RPMI7951 (cell line): ENCODE results near the gene RND3. TPM values are rescaled to one million over a fixed set of nuclear protein-coding genes. Genes with fewer than 3 reads are reported as not detected.

Experiments
- DNase-seq: peaks from one replicate; pipeline ENCODE4 v3.0.0-alpha.2; 2012; ENCODE audit warnings: low read depth
- total RNA-seq: library from RNA; depleted of rRNA; stranded (reverse); fragments of >200 nt; shearing (Covaris generic); gene quantifications from 2 replicates; pipeline ENCODE4 v1.2.3, GENCODE V29; 2014

RND3 gene
- total RNA-seq, 1 experiment from 2014 or later = 47.2 TPM

DNA sequence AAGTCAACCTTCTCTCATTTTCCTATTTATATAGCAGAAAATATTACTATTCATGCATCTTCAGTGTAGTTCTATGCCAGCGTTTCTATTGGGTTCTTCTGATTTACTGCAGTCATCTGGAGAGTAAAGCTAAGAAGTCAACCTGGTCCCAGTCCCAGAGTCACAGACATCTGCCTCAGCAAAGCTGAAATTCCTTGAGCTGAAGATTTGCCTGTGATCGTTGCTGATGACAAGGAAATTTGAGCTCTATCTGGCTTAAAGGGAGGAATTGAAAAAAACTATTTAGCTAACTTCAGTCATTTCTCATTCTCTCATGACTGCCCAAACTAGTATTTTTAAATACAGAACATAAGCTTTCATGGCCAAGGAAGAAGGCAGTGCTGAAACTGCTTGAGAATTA lies 45.7 kb downstream of the RND3 start:
- DNase-seq = no peak

- no peak for DNase-seq
Observed at GRCh38 chr2:150441226-150441625, 46.2 kb downstream of the RND3 start.

DNA sequence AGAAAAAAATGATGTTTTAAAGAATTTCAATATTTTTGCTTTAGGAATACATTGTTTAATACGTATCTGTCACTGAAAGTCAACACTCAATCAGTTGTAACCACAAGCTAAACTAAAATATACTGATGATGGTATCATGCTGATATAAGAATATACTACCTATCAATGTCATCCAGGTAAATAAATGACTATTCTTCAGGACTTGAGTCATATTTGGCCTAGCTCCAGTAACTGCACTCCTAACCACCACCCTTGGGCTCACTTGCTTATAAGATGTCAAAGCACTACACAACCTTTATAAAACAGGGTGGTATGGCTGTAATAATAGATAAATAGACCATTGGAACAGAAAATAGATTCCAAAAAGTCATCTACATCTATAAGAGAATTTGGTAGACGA lies 48.8 kb downstream of the RND3 start:
- no peak for DNase-seq

DNA sequence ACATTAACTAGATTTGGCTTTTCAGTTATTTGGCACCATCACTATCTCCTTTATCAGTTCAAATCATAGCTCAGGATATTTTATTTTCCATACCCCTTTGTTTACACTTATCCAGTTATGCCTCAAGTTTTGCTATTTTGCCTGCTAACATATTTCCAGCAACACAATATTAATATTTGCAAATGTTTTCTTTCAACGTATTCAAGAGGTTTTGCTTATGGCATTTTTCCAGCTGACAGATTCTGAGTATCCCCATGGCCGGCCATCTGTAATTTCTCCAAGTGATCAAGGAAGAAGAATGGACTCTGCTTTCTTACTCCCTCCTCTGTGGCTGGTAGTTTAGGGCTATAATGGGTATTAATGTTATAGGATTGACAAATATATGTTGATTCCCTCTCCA lies 49.4 kb downstream of the RND3 start:
- no peak for DNase-seq

DNA sequence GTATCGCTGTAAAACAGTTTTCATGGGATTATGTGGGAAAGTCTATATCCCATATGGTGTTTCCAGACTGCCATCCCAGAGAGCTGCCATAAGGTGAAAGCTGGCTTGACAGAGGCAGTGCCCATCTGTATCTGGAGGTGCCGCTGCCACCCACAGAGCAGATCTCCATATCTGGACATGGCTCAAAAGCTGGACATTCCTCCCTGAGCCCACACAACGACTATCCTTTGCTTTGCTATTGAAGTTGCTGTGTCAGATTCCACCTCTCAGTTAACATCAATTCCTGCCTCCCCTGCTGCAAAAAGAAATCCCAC lies 55.2 kb downstream of the RND3 start:
- no peak for DNase-seq

DNA sequence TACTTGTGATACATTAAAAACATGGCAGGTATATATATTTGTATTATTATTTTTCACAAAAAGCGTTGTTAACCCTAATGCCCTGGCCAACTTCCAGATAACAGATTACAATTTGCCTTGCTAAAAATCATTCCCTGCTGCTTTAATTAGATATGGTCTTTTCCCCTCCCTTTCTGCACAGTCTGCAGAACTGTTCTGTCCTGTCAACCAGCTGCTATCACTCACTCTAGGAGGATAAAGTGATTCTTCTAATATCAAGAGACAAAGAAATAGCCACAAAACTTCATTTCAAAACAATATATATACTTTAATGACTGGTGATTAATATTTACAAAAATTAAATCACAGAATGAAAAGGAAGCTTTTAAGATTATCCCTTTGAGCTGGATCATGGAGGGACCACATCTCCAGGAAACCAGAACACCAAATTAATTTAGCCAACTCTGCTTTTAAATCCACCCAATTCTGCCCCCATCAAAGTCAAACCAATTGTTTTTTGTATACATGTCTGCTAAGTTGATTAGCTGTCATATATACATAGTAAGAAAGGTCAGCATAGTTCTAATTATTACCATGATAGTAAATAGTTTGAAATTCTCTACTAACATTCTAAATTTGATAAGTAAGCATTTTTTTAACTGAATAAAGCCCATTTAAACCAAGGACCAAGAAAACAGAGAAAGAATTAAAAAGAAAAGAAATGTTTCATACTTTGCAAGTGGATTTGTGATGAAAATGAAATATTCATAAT lies 55.7 kb downstream of the RND3 start:
- no peak for DNase-seq

DNA sequence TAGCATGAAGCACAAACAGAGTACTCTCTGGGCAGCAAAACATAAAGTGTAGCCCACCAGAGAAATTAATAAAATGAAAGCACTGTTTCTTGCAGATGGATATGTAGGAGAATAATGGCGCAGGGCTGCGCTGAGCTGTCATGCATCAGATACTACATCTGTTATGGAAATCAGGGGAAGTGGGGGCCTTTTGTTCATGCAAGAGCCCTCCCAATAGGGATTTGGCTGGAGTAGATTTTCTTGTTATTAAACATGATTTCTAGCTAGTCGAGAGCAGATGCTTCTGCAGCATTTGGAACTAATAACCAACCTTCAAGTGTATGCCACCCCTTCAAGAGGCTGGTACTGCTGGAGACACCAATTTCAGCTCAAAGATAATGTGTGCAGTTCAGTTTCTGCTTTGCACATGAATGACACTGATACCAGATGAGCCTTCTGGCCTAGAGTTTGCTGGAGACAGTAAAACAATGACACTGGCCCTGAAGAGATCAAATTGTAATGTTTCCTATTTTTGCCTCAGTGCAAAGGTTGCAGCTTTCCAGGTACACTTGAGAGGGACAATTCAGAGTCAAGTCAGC lies 58.0 kb downstream of the RND3 start:
- DNase-seq = no peak

GRCh38 chr2:150428641-150429040 lies 58.8 kb downstream of the RND3 start:
- no peak for DNase-seq

DNA sequence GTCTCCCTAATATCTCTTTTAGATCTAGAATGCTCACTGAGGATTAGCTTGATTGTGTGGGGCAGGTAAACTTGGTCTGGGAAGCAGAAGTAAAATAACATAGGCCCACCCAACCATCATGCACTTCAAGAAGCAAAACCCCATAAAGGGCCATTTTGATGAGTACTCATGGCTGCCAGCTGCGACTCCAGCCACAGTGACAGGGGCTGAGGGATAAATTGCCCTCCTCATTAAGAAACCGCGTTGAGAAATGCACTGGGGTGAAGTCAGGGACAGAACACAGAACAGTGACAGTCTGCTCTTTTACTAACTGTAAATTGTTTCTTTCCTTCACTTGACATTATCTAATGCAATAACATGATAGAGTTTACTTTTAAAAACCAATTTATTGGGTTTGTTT lies 60.2 kb downstream of the RND3 start:
- DNase-seq = no peak

DNA sequence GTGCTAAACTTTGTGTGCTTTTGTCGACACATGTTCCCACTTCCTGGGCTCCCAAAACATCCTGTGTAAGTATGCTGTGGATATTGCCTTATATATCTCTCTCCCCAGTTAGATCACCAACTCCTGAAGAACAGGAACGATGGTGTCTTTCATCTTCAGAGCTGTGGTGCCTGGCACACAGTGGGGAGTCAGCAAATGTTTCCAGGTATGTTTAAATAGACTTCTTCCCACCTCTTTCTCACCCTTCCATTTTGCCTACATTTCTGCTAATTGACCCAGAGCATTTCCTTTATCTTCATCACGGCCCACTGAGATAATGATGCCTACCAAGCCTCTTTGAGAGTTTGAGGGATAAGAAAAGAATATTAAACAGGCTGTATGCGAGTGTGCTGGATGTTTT lies 60.7 kb downstream of the RND3 start:
- DNase-seq = no peak

- DNase-seq = no peak
Observed at GRCh38 chr2:150426315-150426714, 61.2 kb downstream of the RND3 start.

DNA sequence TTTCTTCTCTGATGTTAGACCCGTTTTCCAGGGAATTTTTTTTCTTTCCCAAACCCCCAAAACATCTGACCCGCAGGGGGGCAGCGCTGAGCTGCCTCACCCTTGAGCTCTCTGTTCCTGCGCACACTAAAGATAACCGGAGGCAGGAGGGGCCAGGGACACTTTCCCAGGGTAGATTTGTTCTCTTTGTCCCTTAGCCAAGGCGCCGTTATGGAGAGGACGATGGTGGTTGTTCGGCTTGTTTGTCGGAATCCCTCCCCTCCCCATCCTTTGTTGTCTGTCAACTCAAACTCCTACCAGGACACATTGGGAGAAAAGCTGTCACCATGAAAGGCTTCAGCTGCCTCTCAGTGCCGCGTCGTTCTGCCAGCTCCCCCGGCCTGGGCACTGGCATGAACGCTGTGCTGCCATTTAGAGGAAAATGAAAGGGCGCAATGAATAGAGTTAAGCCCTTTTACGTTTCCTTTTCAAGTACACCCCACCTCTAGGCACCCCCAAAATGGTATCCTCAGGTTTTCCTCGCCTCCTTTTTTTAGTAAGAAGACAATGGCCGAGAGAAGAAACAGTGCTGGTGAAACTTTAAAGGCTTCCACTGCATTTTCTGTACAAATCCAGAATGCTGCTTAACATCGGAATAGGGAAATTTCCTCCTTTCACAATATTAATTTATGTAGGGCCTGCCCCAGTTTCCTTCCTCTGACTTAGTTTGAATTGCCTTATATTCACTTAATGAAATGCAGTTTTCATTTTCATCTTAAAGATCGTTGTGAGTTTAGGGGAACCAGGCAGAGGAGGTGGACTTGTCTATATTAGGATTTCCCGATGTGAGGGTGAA lies 62.1 kb downstream of the RND3 start:
- no peak for DNase-seq

- no peak for DNase-seq
Observed at GRCh38 chr2:150424406-150424805, 63.1 kb downstream of the RND3 start.

GRCh38 chr2:150421126-150421651 lies 66.3 kb downstream of the RND3 start:
- no peak for DNase-seq

GRCh38 chr2:150418916-150419315 lies 68.6 kb downstream of the RND3 start:
- DNase-seq = no peak
